A549 (cell line): Measurements from ENCODE around the gene CXXC5. TPM values are rescaled to one million over a fixed set of nuclear protein-coding genes. Genes with fewer than 3 reads are reported as not detected.

Experiments
- ATAC-seq, 2 experiments: fragments of 200-7000 bp in 1 of 2; fragments of >200 bp in 1 of 2; cut with Nextera tagmentation in 1 of 2; cut with Tn5 transposase in 1 of 2; 3 replicates each; pipeline versions ENCODE4 v1.8.0 to v1.9.1; 2018 to 2020; ENCODE audit warnings: mild to moderate bottlenecking in 1 of 2, moderate library complexity in 1 of 2
- CTCF ChIA-PET: fragments of 300-600 bp; sonication (Branson Sonifier 250); formaldehyde crosslinking; extraction: SDS; loops from one replicate; lab custom pipeline; 2021; ENCODE audit warnings: antibody characterized with exemption, inconsistent platforms; lab: Yijun Ruan, JAX
- POLR2A ChIA-PET: fragments of 350-600 bp; formaldehyde crosslinking; extraction: SDS; loops from one replicate; lab custom pipeline; 2021; ENCODE audit warnings: antibody characterized with exemption, inconsistent platforms; lab: Yijun Ruan, JAX
- DNase-seq, 2 experiments: peaks; one replicate each; pipeline versions ENCODE4 v3.0.0 to v3.0.0-alpha.2; 2011 to 2016; ENCODE audit warnings: low read depth in 1 of 2, low spot score in 1 of 2
- FAIRE-seq: peaks from 2 replicates; lab custom pipeline; 2011; peaks lifted over from hg19 to GRCh38; lab: Jason Lieb, UNC
- H3K27ac ChIP-seq, 2 experiments: fragments of >200 bp; sonication (Bioruptor Twin); formaldehyde crosslinking; 3 replicates each; pipeline ENCODE4 v1.5.1; 2016 to 2017
- H3K4me1 ChIP-seq: fragments of >200 bp; sonication (Bioruptor Twin); formaldehyde crosslinking; 3 replicates; pipeline ENCODE4 v1.6.1; 2016
- H3K4me2 ChIP-seq: fragments of >200 bp; sonication (Bioruptor Twin); formaldehyde crosslinking; 3 replicates; pipeline ENCODE4 v1.6.1; 2016
- H3K4me3 ChIP-seq: fragments of >200 bp; sonication (Bioruptor Twin); formaldehyde crosslinking; 3 replicates; pipeline ENCODE4 v1.5.1; 2016
- H3K9me3 ChIP-seq: fragments of >200 bp; sonication (Bioruptor Twin); formaldehyde crosslinking; 3 replicates; pipeline ENCODE4 v1.6.1; 2016
- BHLHE40 ChIP-seq: IDR thresholded peaks from 2 replicates; pipeline ENCODE4 v1.6.1; 2012; ENCODE audit warnings: low read depth, low read length, inconsistent platforms
- CHD2 ChIP-seq: fragments of 150-350 bp; IDR thresholded peaks from 2 replicates; pipeline ENCODE4 v1.6.1; 2014; ENCODE audit warnings: low read length; ENCODE audit not compliant: partially characterized antibody
- EHF ChIP-seq: fragments of 250-450 bp; sonication (Bioruptor Pico); IDR thresholded peaks from 2 replicates; pipeline ENCODE4 v1.5.0; 2020; ENCODE audit warnings: mild to moderate bottlenecking
- FOSB ChIP-seq: fragments of 250-450 bp; sonication (Bioruptor Pico); IDR thresholded peaks from 2 replicates; pipeline ENCODE4 v1.5.0; 2020; ENCODE audit warnings: mild to moderate bottlenecking, moderate library complexity
- FOSL2 ChIP-seq, 2 experiments: fragments of 450-650 bp in 1 of 2; fragments of >200 bp in 1 of 2; sonication (Bioruptor Twin) in 1 of 2; formaldehyde crosslinking; IDR thresholded peaks; 2 replicates each; pipeline versions ENCODE4 v1.5.0 to v1.6.1; 2016 to 2020; ENCODE audit warnings: mild to moderate bottlenecking in 1 of 2, moderate library complexity in 1 of 2
- FOXS1 ChIP-seq: fragments of 250-450 bp; sonication (Bioruptor Pico); IDR thresholded peaks from 2 replicates; pipeline ENCODE4 v1.5.0; 2020; ENCODE audit warnings: mild to moderate bottlenecking, moderate library complexity
- KDM1A ChIP-seq: fragments of 200-600 bp; sonication (generic); IDR thresholded peaks from 2 replicates; pipeline ENCODE4 v1.6.1; 2016; ENCODE audit warnings: low read depth, mild to moderate bottlenecking
- KDM5A ChIP-seq: fragments of 200-600 bp; sonication (generic); IDR thresholded peaks from 2 replicates; pipeline ENCODE4 v1.6.1; 2016; ENCODE audit warnings: antibody characterized with exemption, mild to moderate bottlenecking
- NFE2L2 ChIP-seq: fragments of 150-350 bp; conservative IDR thresholded peaks from 2 replicates; pipeline ENCODE4 v1.6.1; 2014; ENCODE audit warnings: low read length
- NPAS2 ChIP-seq: fragments of 250-450 bp; sonication (Bioruptor Pico); IDR thresholded peaks from 2 replicates; pipeline ENCODE4 v1.8.0; 2022; ENCODE audit warnings: mild to moderate bottlenecking, moderate library complexity, borderline replicate concordance
- RFX5 ChIP-seq: fragments of 450-650 bp; IDR thresholded peaks from 2 replicates; pipeline ENCODE4 v1.7.1; 2014; ENCODE audit warnings: antibody characterized with exemption, mild to moderate bottlenecking, moderate library complexity
- ZC3H11A ChIP-seq: fragments of 450-650 bp; IDR thresholded peaks from 2 replicates; pipeline ENCODE4 v1.6.1; 2014; ENCODE audit warnings: antibody characterized with exemption, mild to moderate bottlenecking
- ZNF302 ChIP-seq: fragments of 250-450 bp; sonication (Bioruptor Pico); IDR thresholded peaks from 2 replicates; pipeline ENCODE4 v1.9.0; 2021; ENCODE audit warnings: inconsistent platforms, mild to moderate bottlenecking, moderate library complexity
- WGBS: methylation state at CpG from one replicate; pipeline ENCODE4 v1.1.6; 2017; ENCODE audit errors: missing lambda C conversion rate; 5-methylcytosine and 5-hydroxymethylcytosine counted together
- polyA plus RNA-seq, 4 experiments: library from polyadenylated mRNA; depleted of rRNA in 3 of 4; stranded (reverse); fragments of >200 nt; fragmentation: RNase III in 1 of 4; extraction: RNeasy Plus Mini Kit Qiagen cat#74134 plus additional on column Dnase treatment in 1 of 4; gene quantifications; 2 replicates in 3 of 4; 3 replicates in 1 of 4; pipeline ENCODE4 v1.2.3, GENCODE V29; 2011 to 2017
- TF ChIP-seq, protein P1 (sequence below): fragments of 150-350 bp; IDR thresholded peaks from 2 replicates; pipeline ENCODE4 v1.6.1; 2014; ENCODE audit warnings: low read depth, mild to moderate bottlenecking, low read length

The CXXC5 gene
- polyA plus RNA-seq, 2 of the 4 experiments (the other 2 are of a cell fraction): 18.1 to 32.5 TPM

DNA sequence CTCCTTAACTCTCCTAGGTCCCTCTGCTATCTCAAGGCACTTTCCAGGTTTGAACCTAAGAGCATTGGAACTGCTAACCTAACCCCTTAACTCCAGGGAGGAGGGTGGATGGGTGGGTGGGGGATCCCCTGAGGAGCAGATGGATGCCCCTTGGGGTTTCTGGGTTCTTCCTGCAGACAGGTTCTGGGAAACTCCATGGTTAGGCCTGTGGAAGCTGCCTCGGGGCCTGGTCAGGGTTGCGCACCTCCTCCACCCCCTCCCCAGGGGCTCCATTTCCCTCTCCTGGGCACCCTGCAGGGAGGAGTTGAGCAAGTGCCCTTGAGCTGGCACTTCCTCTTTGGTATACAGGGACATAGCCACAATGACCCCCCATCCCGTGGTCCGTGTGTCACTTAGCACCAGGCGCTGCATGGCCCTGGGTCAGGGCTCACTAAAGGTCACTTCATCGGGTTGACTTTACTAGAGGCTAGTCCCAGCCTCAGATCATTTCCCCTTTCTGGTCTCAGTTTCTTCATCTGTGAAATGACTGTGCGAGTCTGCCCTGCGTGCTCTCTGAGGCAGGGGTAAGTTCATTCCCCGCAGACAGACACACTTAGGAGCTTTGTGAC lies 16.0 kb downstream of the CXXC5 start (continued):
- no peak for TF ChIP-seq FOXS1 (CRISPR knock-in tag)
- TF ChIP-seq, all 56 proteins: peak for 0

DNA sequence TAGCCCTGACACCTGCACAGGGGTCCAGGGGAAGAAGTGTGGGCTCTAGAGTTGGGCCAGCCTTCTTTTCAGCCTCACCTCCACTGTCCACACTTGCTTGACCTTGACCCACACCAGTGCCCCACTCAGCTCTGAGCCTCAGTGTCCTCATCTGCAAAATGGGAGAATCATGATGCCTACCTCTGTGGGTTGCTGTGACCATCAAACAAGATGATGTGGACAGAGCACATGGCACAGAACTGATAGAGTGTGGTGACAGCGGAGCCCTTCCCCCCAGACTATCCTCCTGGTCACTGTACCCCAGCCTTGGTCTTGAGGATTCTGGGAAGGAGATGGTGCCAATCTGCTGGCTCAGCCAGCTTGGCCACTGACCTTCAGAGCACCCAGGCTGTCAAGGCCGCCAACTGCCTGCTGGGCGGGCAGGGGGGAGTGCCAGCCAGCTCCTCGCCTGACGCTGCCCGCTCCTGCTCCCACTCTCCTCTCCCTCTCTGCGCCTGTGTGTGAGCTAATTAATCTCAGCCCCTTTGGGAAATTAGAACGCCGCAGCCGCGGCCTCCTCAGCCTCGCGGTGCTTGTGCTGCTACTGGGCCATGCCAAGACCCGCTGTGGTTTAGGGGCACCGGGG lies 16.7 kb downstream of the CXXC5 start:
- POLR2A ChIA-PET: no interaction called here
- no peak overlapping the region for H3K4me3 ChIP-seq
- no peak for ATAC-seq
- no peak for FAIRE-seq
- TF ChIP-seq, protein P1, sequence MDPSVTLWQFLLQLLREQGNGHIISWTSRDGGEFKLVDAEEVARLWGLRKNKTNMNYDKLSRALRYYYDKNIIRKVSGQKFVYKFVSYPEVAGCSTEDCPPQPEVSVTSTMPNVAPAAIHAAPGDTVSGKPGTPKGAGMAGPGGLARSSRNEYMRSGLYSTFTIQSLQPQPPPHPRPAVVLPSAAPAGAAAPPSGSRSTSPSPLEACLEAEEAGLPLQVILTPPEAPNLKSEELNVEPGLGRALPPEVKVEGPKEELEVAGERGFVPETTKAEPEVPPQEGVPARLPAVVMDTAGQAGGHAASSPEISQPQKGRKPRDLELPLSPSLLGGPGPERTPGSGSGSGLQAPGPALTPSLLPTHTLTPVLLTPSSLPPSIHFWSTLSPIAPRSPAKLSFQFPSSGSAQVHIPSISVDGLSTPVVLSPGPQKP: no peak
- TF ChIP-seq CHD2 (no peak), ZC3H11A (no peak), NPAS2 (CRISPR knock-in tag) (no peak), NFE2L2 (no peak), BHLHE40 (no peak), KDM1A (0 out of 2 replicates have a peak, but pooled peaks have one; percentile 21)
- TF ChIP-seq, all 56 proteins: peak for 1
- Histone ChIP-seq H3K27ac (peak overlapping the region in 1 of 2 experiments; percentile 98; a peak in 4 of 6 replicates), H3K4me2 (no peak overlapping the region), H3K4me1 (peaks cover 67% of the 10 kb centered on the region), H3K9me3 (no peaks in the 10 kb centered on the region)
- no peak for DNase-seq
- CTCF ChIA-PET: interaction anchor here (0.9 to 4.6 kb wide), 5 partner anchors 10 to 226 kb away, joined by 3 to 14 read pairs (median 8); partner anchors contain the start of gene DNAJC18
- WGBS: 92% methylated on average over 9 of the region's 15 CpGs

DNA sequence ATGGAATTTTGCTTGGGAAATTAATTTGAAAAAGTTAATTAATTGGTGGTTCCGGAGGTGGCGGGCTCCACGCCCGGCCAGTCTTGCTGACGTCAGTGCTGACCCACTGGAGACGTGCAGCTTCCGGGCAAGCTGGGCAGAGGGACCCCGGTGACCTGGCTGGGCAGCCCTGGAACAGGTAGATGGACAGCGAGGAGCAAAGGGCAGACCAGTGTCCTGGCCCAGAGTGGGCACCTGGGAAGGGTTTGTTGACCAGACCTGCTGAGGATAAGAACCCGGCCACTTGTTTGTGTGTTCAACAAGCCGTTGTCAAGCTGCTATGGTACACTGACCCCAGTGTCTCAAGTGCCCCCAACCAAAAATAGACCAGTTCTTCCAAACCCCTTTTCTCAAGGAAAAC lies 17.5 kb downstream of the CXXC5 start:
- Histone ChIP-seq H3K4me2 (no peak overlapping the region), H3K9me3 (no peaks in the 10 kb centered on the region), H3K27ac (0 out of 6 replicates have a peak overlapping the region, but pooled peaks of 1 of the 2 experiments have one; percentile 7), H3K4me3 (no peak overlapping the region), H3K4me1 (peaks cover 59% of the 10 kb centered on the region)
- ATAC-seq (no peak), DNase-seq (no peak), FAIRE-seq (no peak)
- TF ChIP-seq FOSB (CRISPR knock-in tag): no peak
- no peak for TF ChIP-seq FOSL2 (IDR thresholded peaks at IDR 0.05)
- no peak for TF ChIP-seq FOSL2 (CRISPR knock-in tag; IDR thresholded peaks at IDR 0.05)
- TF ChIP-seq ZNF302 (CRISPR knock-in tag): no peak
- no peak for TF ChIP-seq KDM5A
- CTCF ChIA-PET: interaction anchor here (0.5 to 4.6 kb wide), 8 partner anchors 11 to 226 kb away, joined by 3 to 14 read pairs (median 5); partner anchors contain the start of gene DNAJC18
- POLR2A ChIA-PET: no interaction called here
- 87% methylated on average over 10 of the region's 11 CpGs for WGBS

DNA sequence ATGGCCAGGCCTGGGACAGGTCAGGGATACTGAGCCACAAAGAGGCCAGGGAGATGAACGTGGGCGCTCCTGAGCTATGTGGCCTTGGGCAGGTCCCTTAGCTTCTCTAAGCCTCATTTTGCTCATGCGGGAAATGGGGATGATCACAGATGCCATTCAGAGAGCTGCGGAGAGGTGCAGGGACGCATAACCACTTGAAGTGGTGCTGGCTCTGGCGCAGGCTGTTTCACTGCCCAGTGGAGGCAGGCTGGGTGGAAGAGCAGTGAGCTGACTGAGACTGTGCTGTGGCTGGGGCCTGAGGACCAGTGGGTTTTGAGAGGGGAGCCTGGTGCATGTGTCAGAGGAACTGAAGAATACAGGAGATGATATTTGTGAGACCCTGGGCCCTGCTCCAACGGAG lies 18.4 kb downstream of the CXXC5 start:
- TF ChIP-seq EHF (no peak), RFX5 (no peak)
- FAIRE-seq (no peak), DNase-seq (no peak), ATAC-seq (peak in 1 of 2 experiments; percentile 10; a peak in 1 of 6 replicates)
- 86% methylated on average over 7 of the region's 7 CpGs for WGBS
- ChIA-PET POLR2A (no interaction called here), CTCF (interaction anchor here (1.0 to 4.6 kb wide), 7 partner anchors 24 to 99 kb away, joined by 3 to 14 read pairs (median 4); no protein-coding TSS in a partner anchor)
- Histone ChIP-seq H3K9me3 (no peaks in the 10 kb centered on the region), H3K27ac (peak overlapping the region in 1 of 2 experiments; percentile 98; a peak in 2 of 6 replicates), H3K4me2 (no peak overlapping the region), H3K4me3 (no peak overlapping the region), H3K4me1 (peaks cover 53% of the 10 kb centered on the region)
